Endothelial cell of umbilical vein (primary cell): Measurements from ENCODE around the gene LRIG1. TPM values are rescaled to one million over a fixed set of nuclear protein-coding genes. Genes with fewer than 3 reads are reported as not detected.

Experiments
- BruUV-seq: library from RNA; stranded (reverse); fragments of 400-500 nt; replicated peaks from 2 replicates; lab custom pipeline; 2021; lab: Mats Ljungman, UMichigan
- CTCF ChIA-PET: fragments of 300-600, 350-600 bp; sonication (Branson Sonifier 250); formaldehyde crosslinking; loops from one replicate; lab custom pipeline; 2021; ENCODE audit warnings: antibody characterized with exemption, inconsistent platforms; lab: Charles Lee
- POLR2A ChIA-PET: fragments of 300-600, 350-600 bp; sonication (Branson Sonifier 250); formaldehyde crosslinking; loops from one replicate; lab custom pipeline; 2021; ENCODE audit warnings: antibody characterized with exemption, inconsistent platforms; lab: Charles Lee
- DNase-seq: peaks from one replicate; pipeline ENCODE4 v3.0.0-alpha.2; 2011; ENCODE audit warnings: low read depth, low spot score
- FAIRE-seq: peaks from 2 replicates; lab custom pipeline; 2011; peaks lifted over from hg19 to GRCh38; lab: Jason Lieb, UNC
- H2AFZ ChIP-seq: 2 replicates; pipeline ENCODE4 v1.6.0; 2012; ENCODE audit warnings: low read depth, low read length, control low read depth, inconsistent platforms
- H3K27ac ChIP-seq: 2 replicates; pipeline ENCODE4 v1.5.1; 2011; ENCODE audit warnings: low read depth, mild to moderate bottlenecking, control low read depth, low read length, moderate library complexity; ENCODE audit not compliant: insufficient read depth
- H3K27me3 ChIP-seq, 2 experiments: 2 replicates each; pipeline versions ENCODE4 v1.6.0 to v1.6.1; 2011; ENCODE audit warnings: low read length in 2 of 2, mixed read lengths in 1 of 2; ENCODE audit not compliant: control insufficient read depth in 2 of 2, insufficient read depth in 2 of 2
- H3K36me3 ChIP-seq, 2 experiments: 2 replicates in 1 of 2; 3 replicates in 1 of 2; pipeline ENCODE4 v1.5.1; 2011; ENCODE audit warnings: low read length in 2 of 2, mild to moderate bottlenecking in 1 of 2, moderate library complexity in 1 of 2; ENCODE audit not compliant: control insufficient read depth in 2 of 2, insufficient read depth in 2 of 2; ENCODE audit errors: extremely low read depth in 1 of 2
- H3K4me1 ChIP-seq: 3 replicates; pipeline ENCODE4 v1.5.1; 2011; ENCODE audit warnings: mild to moderate bottlenecking, low read length; ENCODE audit not compliant: control insufficient read depth, insufficient read depth; ENCODE audit errors: extremely low read depth
- H3K4me2 ChIP-seq: 2 replicates; pipeline ENCODE4 v1.6.1; 2011; ENCODE audit warnings: low read length, control low read depth, mixed read lengths; ENCODE audit not compliant: insufficient read depth
- H3K4me3 ChIP-seq, 3 experiments: fragments of 200-600 bp in 1 of 3; sonication (generic), shearing (Covaris generic) in 1 of 3; replicated peaks in 1 of 3; 2 replicates each; pipeline ENCODE4 v1.5.1; 2011 to 2016; ENCODE audit warnings: control low read depth in 3 of 3, low read length in 3 of 3, mild to moderate bottlenecking in 2 of 3, inconsistent platforms in 1 of 3, low read depth in 1 of 3, moderate library complexity in 1 of 3; ENCODE audit not compliant: insufficient read depth in 1 of 3
- H3K79me2 ChIP-seq: 2 replicates; pipeline ENCODE4 v1.6.0; 2012; ENCODE audit warnings: low read length, inconsistent platforms; ENCODE audit not compliant: control insufficient read depth, insufficient read depth
- H3K9ac ChIP-seq: replicated peaks from 2 replicates; pipeline ENCODE3; 2011; ENCODE audit warnings: low read length, control low read depth; ENCODE audit not compliant: insufficient read depth; ENCODE audit errors: extremely low read depth
- H3K9me1 ChIP-seq: replicated peaks from 3 replicates; pipeline ENCODE4 v1.6.0; 2011; ENCODE audit warnings: mild to moderate bottlenecking, low read length; ENCODE audit not compliant: control insufficient read depth, insufficient read depth; ENCODE audit errors: extremely low read depth
- H3K9me3 ChIP-seq: replicated peaks from 2 replicates; pipeline ENCODE4 v1.5.1; 2012; ENCODE audit warnings: low read length, inconsistent platforms; ENCODE audit not compliant: control insufficient read depth, insufficient read depth
- H4K20me1 ChIP-seq: replicated peaks from 2 replicates; pipeline ENCODE3; 2011; ENCODE audit warnings: mild to moderate bottlenecking, low read length; ENCODE audit not compliant: control insufficient read depth, insufficient read depth; ENCODE audit errors: extremely low read depth
- CTCF ChIP-seq, 2 donors: IDR thresholded peaks; 1 replicate in 1 of 2; 2 replicates in 1 of 2; pipeline ENCODE4 v1.5.1; 2011; ENCODE audit warnings: low read length in 2 of 2, mild to moderate bottlenecking in 2 of 2, moderate library complexity in 2 of 2, control low read depth in 1 of 2, inconsistent platforms in 1 of 2, low read depth in 1 of 2; ENCODE audit not compliant: insufficient read depth in 1 of 2; ENCODE audit errors: extremely low read depth in 1 of 2
- EZH2 ChIP-seq: IDR thresholded peaks from 2 replicates; pipeline ENCODE4 v1.6.1; 2012; ENCODE audit warnings: borderline replicate concordance, low read depth, mild to moderate bottlenecking, moderate library complexity, low read length, inconsistent platforms; ENCODE audit not compliant: severe bottlenecking
- FOS ChIP-seq: IDR thresholded peaks from 2 replicates; pipeline ENCODE4 v1.6.1; 2011; ENCODE audit warnings: mild to moderate bottlenecking, low read length, moderate library complexity, borderline replicate concordance; ENCODE audit not compliant: insufficient read depth
- GATA2 ChIP-seq: IDR thresholded peaks from 2 replicates; pipeline ENCODE4 v1.7.0; 2011; ENCODE audit warnings: low read depth, mild to moderate bottlenecking, moderate library complexity, mixed read lengths, low read length; ENCODE audit not compliant: insufficient read length, insufficient read depth
- JUN ChIP-seq: IDR thresholded peaks from 2 replicates; pipeline ENCODE4 v1.6.1; 2011; ENCODE audit warnings: borderline replicate concordance, low read depth; ENCODE audit not compliant: insufficient read length, insufficient read depth
- MAX ChIP-seq: IDR thresholded peaks from 2 replicates; pipeline ENCODE4 v1.6.1; 2011; ENCODE audit not compliant: insufficient read depth, insufficient read length
- MYC ChIP-seq: IDR thresholded peaks from one replicate; pipeline ENCODE4 v1.6.1; 2011; ENCODE audit warnings: mild to moderate bottlenecking, low read depth, low read length
- POLR2A ChIP-seq: IDR thresholded peaks from 2 replicates; pipeline ENCODE4 v1.6.1; 2012; ENCODE audit warnings: low read depth, mild to moderate bottlenecking, control low read depth, low read length
- POLR2AphosphoS5 ChIP-seq: IDR thresholded peaks from 2 replicates; pipeline ENCODE4 v1.6.1; 2012; ENCODE audit warnings: low read depth, mild to moderate bottlenecking, control low read depth, low read length, moderate library complexity; ENCODE audit not compliant: insufficient read depth
- dilution Hi-C: fragments of 300-500 bp; cut with MboI; formaldehyde crosslinking; loops from one replicate; pipeline ENCODE4 v1.15.0; 2019; ENCODE audit warnings: low sequenced_read_pairs; ENCODE audit not compliant: extremely low pct_ligation_motif_present
- intact Hi-C: fragments of 100-400 bp; cut with micrococcal nuclease; formaldehyde crosslinking; loops from one replicate; pipeline ENCODE4 v1.10.0; 2022
- polyA plus RNA-seq, 4 experiments: library from polyadenylated mRNA; depleted of rRNA in 3 of 4; stranded (reverse) in 3 of 4; unstranded in 1 of 4; fragments of >200 nt; gene quantifications; 2 replicates each; pipeline versions ENCODE4 v1.2.1 to v1.2.3, GENCODE V29; 2011 to 2012; ENCODE audit warnings: missing spikeins in 1 of 4
- total RNA-seq: library from RNA; stranded (reverse); gene quantifications from 2 replicates; pipeline ENCODE4 v1.2.3, GENCODE V29; 2021

LRIG1 gene
- total and polyA plus RNA-seq, 2 donors (not counting 3 experiments of a cell fraction or from before 2014, with no cell fraction given), result 50.3 to 52.2 TPM

GRCh38 chr3:66433522-66433782, 67.4 kb downstream of the LRIG1 start:
- peaks cover 10% of the 10 kb centered on the region for H3K79me2 ChIP-seq
- H2AFZ ChIP-seq, result no peak overlapping the region
- H3K4me2 ChIP-seq, result no peak overlapping the region
- intact Hi-C loops (no loop called here), dilution Hi-C loops (no loop called here)
- no peaks in the 10 kb centered on the region for H3K9me3 ChIP-seq
- DNase-seq (no peak), FAIRE-seq (no peak)
- H3K27me3 ChIP-seq, result no peaks in the 10 kb centered on the region
- H3K4me3 ChIP-seq, result no peak overlapping the region
- H3K4me1 ChIP-seq, result peaks cover 12% of the 10 kb centered on the region
- H3K27ac ChIP-seq, result no peak overlapping the region
- CTCF ChIA-PET, result interaction anchor here (1.9 kb wide), 2 partner anchors 9 to 12 kb away, joined by 5 to 6 read pairs; no protein-coding TSS in a partner anchor
- no peaks in the 10 kb centered on the region for H3K36me3 ChIP-seq
- TF ChIP-seq MYC (no peak), EZH2 (no peak), JUN (no peak), CTCF (IDR thresholded peaks at IDR 0.05; ENCODE audit: extremely low read depth in 1 of 2, insufficient read depth in 1 of 2, low read depth in 1 of 2, low read length in 2 of 2) (no peak), POLR2A (no peak), FOS (no peak), POLR2AphosphoS5 (no peak), MAX (no peak), GATA2 (no peak)
- BruUV-seq, result no TSS peak
- no peak overlapping the region for H3K9ac ChIP-seq
- POLR2A ChIA-PET, result no interaction called here
- H4K20me1 ChIP-seq, result no peaks in the 10 kb centered on the region
- no peaks in the 10 kb centered on the region for H3K9me1 ChIP-seq
